Liver (tissue), 3 donors: ENCODE data around the gene CHID1.

Experiments
- ATF3 ChIP-seq: IDR thresholded peaks from 2 replicates; pipeline ENCODE4 v1.6.1; 2016; ENCODE audit warnings: antibody characterized with exemption
- CTCF ChIP-seq: fragments of 150-350 bp; IDR thresholded peaks from 2 replicates; pipeline ENCODE4 v1.5.1; 2017; ENCODE audit warnings: improper control_type of control experiment, low read depth, low read length; ENCODE audit not compliant: missing input control
- GABPA ChIP-seq, 2 donors: IDR thresholded peaks in 1 of 2; conservative IDR thresholded peaks in 1 of 2; 2 replicates each; pipeline ENCODE4 v1.6.1; 2016; ENCODE audit warnings: antibody characterized with exemption in 2 of 2, mild to moderate bottlenecking in 1 of 2, moderate library complexity in 1 of 2
- HNF4G ChIP-seq: IDR thresholded peaks from 2 replicates; pipeline ENCODE4 v1.6.1; 2016; ENCODE audit warnings: antibody characterized with exemption
- MAX ChIP-seq: IDR thresholded peaks from 2 replicates; pipeline ENCODE4 v1.6.1; 2016; ENCODE audit warnings: antibody characterized with exemption
- RAD21 ChIP-seq, 2 donors: IDR thresholded peaks; 2 replicates each; pipeline ENCODE4 v1.6.1; 2016; ENCODE audit warnings: antibody characterized with exemption in 2 of 2, mild to moderate bottlenecking in 2 of 2
- REST ChIP-seq: IDR thresholded peaks from 2 replicates; pipeline ENCODE4 v1.6.1; 2016; ENCODE audit warnings: antibody characterized with exemption, mild to moderate bottlenecking
- RXRA ChIP-seq, 2 donors: IDR thresholded peaks; 2 replicates each; pipeline ENCODE4 v1.6.1; 2017 to 2018; ENCODE audit warnings: antibody characterized with exemption in 2 of 2, mild to moderate bottlenecking in 1 of 2
- TAF1 ChIP-seq: conservative IDR thresholded peaks from 2 replicates; pipeline ENCODE4 v1.6.1; 2016; ENCODE audit warnings: antibody characterized with exemption, mild to moderate bottlenecking
- YY1 ChIP-seq: IDR thresholded peaks from 2 replicates; pipeline ENCODE4 v1.6.1; 2016; ENCODE audit warnings: antibody characterized with exemption, mild to moderate bottlenecking
- donor health status: healthy.
- donor health status: healthy.

GRCh38 chr11:862696-863022 lies 48.0 kb downstream of the CHID1 start:
- TF ChIP-seq RAD21 (IDR thresholded peaks at IDR 0.05) (no peak), CTCF (no peak), RXRA (IDR thresholded peaks at IDR 0.05) (no peak), YY1 (no peak), MAX (no peak), HNF4G (no peak), REST (no peak), GABPA (IDR thresholded peaks at IDR 0.05 in 1 of 2, conservative IDR thresholded peaks at IDR 0.05 in 1 of 2) (no peak), TAF1 (no peak), ATF3 (no peak)
